RWPE2 (cell line): Measurements from ENCODE around the gene OTOF.

Source experiments
- ATAC-seq: fragments of 200-7000 bp; cut with Tn5 transposase; 3 replicates; pipeline ENCODE4 v1.9.1; 2021; ENCODE audit warnings: low read depth
- DNase-seq: peaks from one replicate; pipeline ENCODE4 v3.0.0-alpha.2; 2020; ENCODE audit warnings: low spot score
- H3K27ac ChIP-seq: fragments of 450-650 bp; 2 replicates; pipeline ENCODE4 v1.5.1; 2017; ENCODE audit warnings: mild to moderate bottlenecking; ENCODE audit not compliant: poor library complexity, severe bottlenecking
- H3K27me3 ChIP-seq: fragments of 250-450 bp; sonication (Bioruptor Pico); 2 replicates; pipeline ENCODE4 v1.5.1; 2021; ENCODE audit warnings: mild to moderate bottlenecking, moderate library complexity; ENCODE audit not compliant: insufficient read depth, poor library complexity, severe bottlenecking
- H3K36me3 ChIP-seq: fragments of 250-450 bp; sonication (Bioruptor Pico); 2 replicates; pipeline ENCODE4 v1.5.1; 2020; ENCODE audit warnings: low read depth, mild to moderate bottlenecking, moderate library complexity
- H3K4me1 ChIP-seq: fragments of 250-450 bp; sonication (Bioruptor Pico); 2 replicates; pipeline ENCODE4 v1.5.1; 2021; ENCODE audit warnings: mild to moderate bottlenecking, moderate library complexity; ENCODE audit not compliant: insufficient read depth, poor library complexity, severe bottlenecking
- H3K4me3 ChIP-seq: fragments of 250-450 bp; sonication (Bioruptor Pico); 2 replicates; pipeline ENCODE4 v1.5.1; 2021; ENCODE audit warnings: mild to moderate bottlenecking, moderate library complexity; ENCODE audit not compliant: severe bottlenecking
- H3K9me3 ChIP-seq: fragments of 250-450 bp; sonication (Bioruptor Pico); 2 replicates; pipeline ENCODE4 v1.5.1; 2021; ENCODE audit warnings: mild to moderate bottlenecking, moderate library complexity; ENCODE audit not compliant: severe bottlenecking
- TF ChIP-seq, protein P1 (sequence below): fragments of 450-650 bp; IDR thresholded peaks from one replicate; pipeline ENCODE4 v1.5.1; 2017; ENCODE audit warnings: mild to moderate bottlenecking, moderate library complexity; ENCODE audit not compliant: poor library complexity, severe bottlenecking

The OTOF gene

DNA sequence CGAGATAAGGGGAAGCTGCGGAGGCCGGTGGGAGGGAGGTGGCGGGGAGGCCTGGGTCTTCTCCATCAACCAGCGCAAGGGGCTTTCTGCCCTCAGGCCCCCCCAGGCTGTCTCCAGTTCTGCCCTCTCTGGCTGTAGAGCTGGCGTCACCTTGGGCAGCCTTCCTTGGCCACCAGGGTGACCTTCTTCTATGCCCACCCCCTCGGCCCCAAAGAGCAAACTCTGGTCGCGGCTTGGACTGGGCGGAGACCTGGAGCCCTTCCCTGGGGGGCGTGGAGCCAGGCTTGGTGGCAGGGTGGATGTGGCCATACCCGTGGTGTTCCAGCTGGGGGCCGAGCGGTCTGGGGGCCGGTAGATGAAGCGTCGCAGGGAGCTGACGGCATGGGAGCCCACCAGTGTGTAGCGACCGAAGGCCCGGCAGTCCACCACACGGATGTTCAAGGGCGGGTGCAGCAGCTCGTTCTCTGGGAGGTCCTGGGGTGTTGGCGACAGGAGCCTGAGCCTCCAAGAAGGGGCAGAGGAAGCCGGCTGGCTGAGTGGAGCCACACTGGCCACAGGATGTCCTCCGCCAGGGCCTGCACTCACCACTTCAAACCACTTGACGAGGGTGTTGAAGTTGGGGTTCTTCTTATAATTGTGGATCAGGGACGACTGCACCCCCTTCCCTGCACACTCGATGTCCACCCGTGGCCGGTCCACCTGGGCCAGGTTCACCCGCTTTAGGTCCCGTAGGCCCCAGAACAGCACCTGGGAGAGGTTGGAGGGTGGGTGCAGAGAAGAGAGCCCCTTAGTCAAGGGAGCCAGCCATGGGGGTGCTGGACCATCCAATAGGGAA, 4.9 kb downstream of the OTOF start:
- Histone ChIP-seq H3K4me1 (no peaks in the 10 kb centered on the region), H3K36me3 (no peaks in the 10 kb centered on the region), H3K4me3 (no peak overlapping the region), H3K9me3 (no peaks in the 10 kb centered on the region), H3K27ac (no peak overlapping the region), H3K27me3 (no peaks in the 10 kb centered on the region)
- TF ChIP-seq, protein P1, sequence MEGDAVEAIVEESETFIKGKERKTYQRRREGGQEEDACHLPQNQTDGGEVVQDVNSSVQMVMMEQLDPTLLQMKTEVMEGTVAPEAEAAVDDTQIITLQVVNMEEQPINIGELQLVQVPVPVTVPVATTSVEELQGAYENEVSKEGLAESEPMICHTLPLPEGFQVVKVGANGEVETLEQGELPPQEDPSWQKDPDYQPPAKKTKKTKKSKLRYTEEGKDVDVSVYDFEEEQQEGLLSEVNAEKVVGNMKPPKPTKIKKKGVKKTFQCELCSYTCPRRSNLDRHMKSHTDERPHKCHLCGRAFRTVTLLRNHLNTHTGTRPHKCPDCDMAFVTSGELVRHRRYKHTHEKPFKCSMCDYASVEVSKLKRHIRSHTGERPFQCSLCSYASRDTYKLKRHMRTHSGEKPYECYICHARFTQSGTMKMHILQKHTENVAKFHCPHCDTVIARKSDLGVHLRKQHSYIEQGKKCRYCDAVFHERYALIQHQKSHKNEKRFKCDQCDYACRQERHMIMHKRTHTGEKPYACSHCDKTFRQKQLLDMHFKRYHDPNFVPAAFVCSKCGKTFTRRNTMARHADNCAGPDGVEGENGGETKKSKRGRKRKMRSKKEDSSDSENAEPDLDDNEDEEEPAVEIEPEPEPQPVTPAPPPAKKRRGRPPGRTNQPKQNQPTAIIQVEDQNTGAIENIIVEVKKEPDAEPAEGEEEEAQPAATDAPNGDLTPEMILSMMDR = no peak
- no peak for DNase-seq
- no peak for ATAC-seq

DNA sequence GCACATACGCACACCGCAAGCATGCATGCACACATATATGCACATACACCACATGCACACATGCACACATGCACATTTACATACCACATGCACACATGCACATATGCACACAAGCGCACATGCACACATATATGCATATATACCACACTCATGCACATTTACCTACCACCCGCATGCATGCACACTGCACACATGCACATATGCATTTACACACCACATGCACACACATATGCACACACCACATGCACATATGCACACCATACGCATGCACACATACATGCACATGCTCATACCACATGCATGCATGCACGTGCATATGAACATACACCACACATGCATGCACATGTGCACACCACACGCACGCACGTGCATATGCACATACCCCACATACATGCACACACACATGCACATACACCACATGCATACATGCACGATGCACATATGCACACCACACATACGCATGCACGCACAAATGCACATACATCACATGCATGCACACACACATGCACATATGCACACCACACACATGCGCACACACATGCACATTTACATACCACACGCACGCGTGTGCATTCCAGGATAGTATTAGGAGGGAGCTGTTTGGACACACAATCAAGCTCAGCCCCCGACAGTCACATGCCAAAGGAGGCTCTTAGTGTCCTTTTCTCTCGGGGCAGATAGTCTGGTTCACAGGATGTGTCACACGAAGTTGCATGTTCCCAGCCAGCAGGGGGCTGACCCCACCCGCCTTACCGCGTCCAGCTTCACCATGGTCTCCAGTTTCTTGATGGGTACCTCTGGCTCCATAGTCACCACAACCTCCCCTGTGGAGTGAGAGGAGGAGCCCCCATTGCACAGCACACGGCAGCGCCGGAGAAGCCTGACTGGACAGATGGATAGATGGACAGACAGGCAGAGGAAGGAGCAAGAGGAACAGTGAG, 5.9 kb downstream of the OTOF start:
- no peaks in the 10 kb centered on the region for H3K4me1 ChIP-seq
- DNase-seq (no peak), ATAC-seq (no peak)
- no peak overlapping the region for H3K27ac ChIP-seq
- no peaks in the 10 kb centered on the region for H3K36me3 ChIP-seq
- H3K9me3 ChIP-seq = no peaks in the 10 kb centered on the region
- TF ChIP-seq, protein P1 = peak; percentile 13
- H3K4me3 ChIP-seq = no peak overlapping the region
- no peaks in the 10 kb centered on the region for H3K27me3 ChIP-seq

DNA sequence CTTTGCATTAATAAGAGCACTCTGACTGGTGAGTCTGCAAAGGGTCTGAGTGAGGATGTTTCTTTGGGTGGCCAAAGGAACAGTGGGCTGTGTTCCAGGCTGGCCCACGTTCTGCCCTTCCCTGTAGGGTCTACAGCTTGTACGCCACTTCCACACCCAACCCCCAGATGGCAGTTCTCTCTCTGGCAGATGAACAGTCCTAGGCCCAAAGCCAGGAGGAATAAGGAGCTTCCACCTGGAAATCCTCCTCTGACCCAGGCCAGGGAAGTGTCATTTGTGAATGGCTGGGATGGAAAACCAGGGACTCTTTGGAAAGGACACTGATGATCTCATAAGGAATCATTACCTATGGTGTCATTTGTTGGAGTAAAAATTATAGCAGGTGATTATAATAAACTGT, 6.6 kb downstream of the OTOF start:
- ATAC-seq (no peak), DNase-seq (no peak)
- Histone ChIP-seq H3K36me3 (no peaks in the 10 kb centered on the region), H3K27ac (no peak overlapping the region), H3K27me3 (no peaks in the 10 kb centered on the region), H3K4me1 (no peaks in the 10 kb centered on the region), H3K4me3 (no peak overlapping the region), H3K9me3 (no peaks in the 10 kb centered on the region)
- TF ChIP-seq, protein P1 = no peak

DNA sequence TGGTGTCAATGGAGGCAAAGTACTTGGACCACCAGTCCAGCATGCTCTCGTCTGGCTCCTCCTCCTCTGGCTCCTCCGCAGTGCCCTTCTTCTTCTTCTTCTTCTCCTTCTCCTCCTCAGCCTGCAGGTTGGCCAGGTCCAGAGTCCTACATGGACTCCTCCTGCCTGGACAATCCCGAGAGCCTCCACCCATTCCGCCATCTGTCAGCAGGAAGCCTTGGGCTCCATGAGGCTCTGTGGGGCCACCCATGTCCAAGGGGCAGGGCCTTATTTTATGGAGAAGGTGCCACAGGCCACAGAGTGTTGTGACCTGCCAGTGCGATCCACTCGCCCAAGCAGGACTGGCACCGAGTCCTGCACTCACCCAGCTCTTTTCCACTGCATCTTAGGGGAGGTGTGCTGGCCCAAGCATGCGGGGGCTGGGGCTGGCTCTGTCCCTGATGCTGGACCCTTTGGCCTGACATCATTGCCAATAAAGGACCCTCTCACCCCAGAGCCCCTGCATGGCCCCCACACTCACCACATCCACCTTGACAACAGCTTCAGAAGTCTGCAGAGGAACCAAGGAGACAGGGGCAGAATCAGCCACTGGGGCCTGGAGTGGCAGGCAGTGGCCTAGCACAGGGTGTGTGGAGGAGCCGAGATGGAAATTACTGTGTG, 7.2 kb downstream of the OTOF start:
- Histone ChIP-seq H3K36me3 (no peaks in the 10 kb centered on the region), H3K4me1 (no peaks in the 10 kb centered on the region), H3K9me3 (no peaks in the 10 kb centered on the region), H3K27ac (no peak overlapping the region), H3K4me3 (no peak overlapping the region), H3K27me3 (no peaks in the 10 kb centered on the region)
- DNase-seq = no peak
- TF ChIP-seq, protein P1 = no peak
- no peak for ATAC-seq
